OCI-LY3 (cell line): Measurements from ENCODE around the gene FGF22.
"Not testable (repeated sequence)": the region's sequence is repeated elsewhere in the genome, so short reads cannot be mapped to it uniquely, and the experiment has no call there.

Experiments used
- H2AFZ ChIP-seq: fragments of 200-600, 300-600 bp; shearing (Covaris generic); 2 replicates; pipeline ENCODE4 v1.6.0; 2014; ENCODE audit warnings: antibody characterized with exemption, low read depth, low read length
- H3K27ac ChIP-seq: fragments of 200-600, 300-600 bp; sonication (generic); 2 replicates; pipeline ENCODE4 v1.5.1; 2014; ENCODE audit warnings: mild to moderate bottlenecking, low read length, moderate library complexity, mixed read lengths
- H3K27me3 ChIP-seq: fragments of 200-600, 300-600 bp; sonication (generic); 2 replicates; pipeline ENCODE4 v1.6.1; 2014; ENCODE audit warnings: low read depth, low read length, mixed read lengths
- H3K36me3 ChIP-seq: fragments of 200-600, 300-600 bp; sonication (generic); replicated peaks from 2 replicates; pipeline ENCODE3; 2014; ENCODE audit warnings: low read depth, low read length, mixed read lengths
- H3K4me1 ChIP-seq: fragments of 300-600, 200-600 bp; sonication (generic); 2 replicates; pipeline ENCODE4 v1.6.1; 2014; ENCODE audit warnings: low read length, mixed read lengths
- H3K4me2 ChIP-seq: fragments of 200-600, 300-600 bp; sonication (generic); 2 replicates; pipeline ENCODE4 v1.6.1; 2014; ENCODE audit warnings: low read length, mixed read lengths
- H3K4me3 ChIP-seq: fragments of 300-600, 200-600 bp; sonication (generic); 2 replicates; pipeline ENCODE4 v1.5.1; 2014; ENCODE audit warnings: antibody characterized with exemption, mild to moderate bottlenecking, low read length, moderate library complexity
- H3K79me2 ChIP-seq: fragments of 300-600, 200-600 bp; shearing (Covaris generic); 2 replicates; pipeline ENCODE4 v1.6.1; 2014; ENCODE audit warnings: mild to moderate bottlenecking, low read length, mixed read lengths
- H3K9ac ChIP-seq: fragments of 300-600, 200-600 bp; shearing (Covaris generic); 2 replicates; pipeline ENCODE4 v1.6.0; 2014; ENCODE audit warnings: mild to moderate bottlenecking, low read length, moderate library complexity
- H3K9me3 ChIP-seq: fragments of 200-600, 300-600 bp; shearing (Covaris generic); 2 replicates; pipeline ENCODE4 v1.6.1; 2014; ENCODE audit warnings: low read length, mixed read lengths; ENCODE audit not compliant: insufficient read depth
- H4K20me1 ChIP-seq: fragments of 200-600, 300-600 bp; sonication (generic); 2 replicates; pipeline ENCODE4 v1.6.1; 2016; ENCODE audit warnings: low read length, mixed read lengths; ENCODE audit not compliant: insufficient read depth
- EZH2phosphoT487 ChIP-seq: fragments of 200-600 bp; shearing (Covaris generic); IDR thresholded peaks from 2 replicates; pipeline ENCODE4 v1.6.1; 2018; ENCODE audit warnings: antibody characterized with exemption, mixed run types, low read depth
- TF ChIP-seq, protein P1 (sequence below): fragments of 200-600, 300-600 bp; sonication (generic); IDR thresholded peaks from 2 replicates; pipeline ENCODE4 v1.5.1; 2014; ENCODE audit warnings: antibody characterized with exemption, low read length, low read depth

FGF22 gene

GRCh38 chr19:604355-604754, 35.3 kb upstream of the FGF22 start:
- no peak overlapping the region for H3K27ac ChIP-seq
- H4K20me1 ChIP-seq, result no peaks in the 10 kb centered on the region
- H3K4me1 ChIP-seq, result peaks cover 4% of the 10 kb centered on the region; the same call in 1 of the 2 replicates
- no peak overlapping the region for H3K9ac ChIP-seq
- peak overlapping the region; percentile 94 for H3K4me3 ChIP-seq
- no peak overlapping the region for H2AFZ ChIP-seq
- no peaks in the 10 kb centered on the region for H3K79me2 ChIP-seq
- no peaks in the 10 kb centered on the region for H3K27me3 ChIP-seq
- TF ChIP-seq, protein P1, sequence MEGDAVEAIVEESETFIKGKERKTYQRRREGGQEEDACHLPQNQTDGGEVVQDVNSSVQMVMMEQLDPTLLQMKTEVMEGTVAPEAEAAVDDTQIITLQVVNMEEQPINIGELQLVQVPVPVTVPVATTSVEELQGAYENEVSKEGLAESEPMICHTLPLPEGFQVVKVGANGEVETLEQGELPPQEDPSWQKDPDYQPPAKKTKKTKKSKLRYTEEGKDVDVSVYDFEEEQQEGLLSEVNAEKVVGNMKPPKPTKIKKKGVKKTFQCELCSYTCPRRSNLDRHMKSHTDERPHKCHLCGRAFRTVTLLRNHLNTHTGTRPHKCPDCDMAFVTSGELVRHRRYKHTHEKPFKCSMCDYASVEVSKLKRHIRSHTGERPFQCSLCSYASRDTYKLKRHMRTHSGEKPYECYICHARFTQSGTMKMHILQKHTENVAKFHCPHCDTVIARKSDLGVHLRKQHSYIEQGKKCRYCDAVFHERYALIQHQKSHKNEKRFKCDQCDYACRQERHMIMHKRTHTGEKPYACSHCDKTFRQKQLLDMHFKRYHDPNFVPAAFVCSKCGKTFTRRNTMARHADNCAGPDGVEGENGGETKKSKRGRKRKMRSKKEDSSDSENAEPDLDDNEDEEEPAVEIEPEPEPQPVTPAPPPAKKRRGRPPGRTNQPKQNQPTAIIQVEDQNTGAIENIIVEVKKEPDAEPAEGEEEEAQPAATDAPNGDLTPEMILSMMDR, result no peak
- TF ChIP-seq EZH2phosphoT487, result no peak
- peak overlapping the region; percentile 25 for H3K4me2 ChIP-seq
- H3K36me3 ChIP-seq, result peaks cover 12% of the 10 kb centered on the region
- H3K9me3 ChIP-seq, result no peaks in the 10 kb centered on the region

- H3K9ac ChIP-seq, result peak overlapping the region; percentile 82
- TF ChIP-seq, protein P1, result peak; percentile 95
- H3K79me2 ChIP-seq, H3K9me3 ChIP-seq, H4K20me1 ChIP-seq, H3K27me3 ChIP-seq: not testable (repeated sequence)
- peaks cover 12% of the 10 kb centered on the region for H3K36me3 ChIP-seq
- H3K4me1 ChIP-seq, result peaks cover 12% of the 10 kb centered on the region; the same call in 1 of the 2 replicates
- H3K27ac ChIP-seq, result peak overlapping the region; percentile 65
- peak overlapping the region; percentile 94 for H3K4me3 ChIP-seq
- H3K4me2 ChIP-seq, result peak overlapping the region; percentile 89
- H2AFZ ChIP-seq, result peak overlapping the region; percentile 88
Observed at GRCh38 chr19:605061-605971, 34.4 kb upstream of the FGF22 start.

DNA sequence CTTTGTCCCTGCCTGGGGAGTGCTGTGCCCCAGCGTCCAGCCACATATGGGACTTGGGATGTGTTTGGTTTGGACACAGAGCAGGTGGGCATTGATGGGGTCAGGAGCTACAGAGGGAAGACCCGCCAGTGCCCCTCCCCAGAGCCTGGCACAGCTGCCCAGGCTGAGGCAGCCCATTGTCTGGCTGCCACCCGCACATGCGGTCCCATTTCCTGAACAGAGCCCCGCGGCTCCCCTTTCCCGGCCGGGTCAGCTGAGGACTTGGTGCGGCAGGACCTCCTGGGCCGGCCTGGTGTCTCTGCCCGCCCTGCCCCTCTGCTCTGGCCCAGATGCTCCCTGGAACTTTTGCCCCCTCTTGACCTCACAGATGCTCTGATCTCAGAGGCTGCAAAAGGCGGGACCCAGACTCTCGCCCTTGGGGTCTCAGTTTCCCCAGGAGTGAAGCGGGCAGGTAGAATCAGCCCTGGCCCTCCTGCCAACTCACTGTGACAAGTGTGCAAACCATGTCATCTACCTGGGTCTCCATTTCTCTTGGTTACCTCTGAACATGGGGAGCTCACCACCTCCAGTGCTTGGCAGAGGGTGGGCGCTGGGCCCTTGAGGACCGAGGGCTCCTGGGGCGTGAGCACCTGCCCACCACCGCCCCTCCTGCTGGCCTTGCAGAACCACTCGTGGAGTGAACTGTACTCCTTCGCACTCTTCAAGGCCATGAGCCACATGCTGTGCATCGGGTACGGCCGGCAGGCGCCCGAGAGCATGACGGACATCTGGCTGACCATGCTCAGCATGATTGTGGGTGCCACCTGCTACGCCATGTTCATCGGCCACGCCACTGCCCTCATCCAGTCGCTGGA, 32.2 kb upstream of the FGF22 start:
- H4K20me1 ChIP-seq, result no peaks in the 10 kb centered on the region
- TF ChIP-seq, protein P1, result no peak
- TF ChIP-seq EZH2phosphoT487, result no peak
- H2AFZ ChIP-seq, result no peak overlapping the region
- no peaks in the 10 kb centered on the region for H3K79me2 ChIP-seq
- H3K9me3 ChIP-seq, result no peaks in the 10 kb centered on the region
- no peaks in the 10 kb centered on the region for H3K27me3 ChIP-seq
- H3K4me1 ChIP-seq, result peaks cover 12% of the 10 kb centered on the region; the same call in 1 of the 2 replicates
- H3K4me2 ChIP-seq, result no peak overlapping the region
- H3K27ac ChIP-seq, result no peak overlapping the region
- H3K9ac ChIP-seq, result no peak overlapping the region
- peaks cover 6% of the 10 kb centered on the region for H3K36me3 ChIP-seq
- no peak overlapping the region for H3K4me3 ChIP-seq
